ENCODE data around the gene HOXD12. TPM values are rescaled to one million over a fixed set of nuclear protein-coding genes. Genes with fewer than 3 reads are reported as not detected.
A peak's percentile ranks its signal among the peaks of the same experiment; 100 is the strongest.

Gene HOXD12
- total RNA-seq, 1 experiment from 2014 or later = 0.27 TPM

- no peaks in the 10 kb centered on the region for H3K27me3 ChIP-seq (ENCODE audit: insufficient read depth, low read length)
- no TSS peak for BruUV-seq (replicated peaks)
- CTCF ChIA-PET = interaction anchor here (0.6 to 2.2 kb wide), 7 partner anchors 9 to 542 kb away, joined by 3 to 11 read pairs (median 7); no protein-coding TSS in a partner anchor
Measured at GRCh38 chr2:176111846-176112374, 12.3 kb downstream of the HOXD12 start.

GRCh38 chr2:176112375-176113302, 13.0 kb downstream of the HOXD12 start:
- BruUV-seq (replicated peaks) = no TSS peak
- Histone ChIP-seq H3K4me3 (replicated peaks in 1 of 2; ENCODE audit: low read depth in 1 of 2, low read length in 2 of 2) (no peak overlapping the region), H3K4me2 (ENCODE audit: low read length) (no peak overlapping the region), H3K27ac (ENCODE audit: low read depth, low read length) (no peak overlapping the region), H3K36me3 (ENCODE audit: control insufficient read depth in 1 of 2, insufficient read depth in 2 of 2, low read length in 2 of 2) (no peaks in the 10 kb centered on the region), H4K20me1 (ENCODE audit: insufficient read depth) (no peaks in the 10 kb centered on the region), H3K27me3 (ENCODE audit: insufficient read depth, low read length) (no peaks in the 10 kb centered on the region), H2AFZ (ENCODE audit: low read depth, low read length, poor library complexity, severe bottlenecking) (no peak overlapping the region), H3K9ac (ENCODE audit: low read length) (no peak overlapping the region), H3K9me2 (ENCODE audit: insufficient read depth) (no peaks in the 10 kb centered on the region), H3K79me2 (ENCODE audit: insufficient read depth, low read length) (no peaks in the 10 kb centered on the region), H3K4me1 (ENCODE audit: control insufficient read depth in 1 of 2, insufficient read depth in 2 of 2, low read length in 2 of 2) (peaks cover 0 to 7% of the 10 kb centered on the region in 2 experiments; a peak in 1 of 4 replicates), H3K9me3 (ENCODE audit: control insufficient read depth in 1 of 2, insufficient read depth in 1 of 2, low read depth in 1 of 2, low read length in 2 of 2) (no peaks in the 10 kb centered on the region)
- intact Hi-C loops (cut with micrococcal nuclease) = no loop called here
- RAD21 ChIA-PET (ENCODE audit: low non-redundant PET in 1 of 2, low total read pairs in 2 of 2, uncharacterized antibody in 2 of 2, unreplicated experiment in 2 of 2) = no interaction called here
- CTCF ChIA-PET = no interaction called here
- DNase-seq (ENCODE audit: low read depth, low spot score) (no peak), ATAC-seq (no peak)
- POLR2A ChIA-PET = no interaction called here
- TF ChIP-seq YY1 (IDR thresholded peaks at IDR 0.05; ENCODE audit: extremely low read depth, insufficient replicate concordance, low read depth, low read length) (no peak), ZFX (IDR thresholded peaks at IDR 0.05) (no peak), POLR2A (IDR thresholded peaks at IDR 0.05; ENCODE audit: borderline replicate concordance, extremely low read depth, insufficient read depth, insufficient read length) (no peak), CBX3 (IDR thresholded peaks at IDR 0.05; ENCODE audit: low read depth) (no peak), EGR1 (IDR thresholded peaks at IDR 0.05; ENCODE audit: low read depth) (no peak), MAX (IDR thresholded peaks at IDR 0.05) (no peak), ATF3 (IDR thresholded peaks at IDR 0.05) (no peak), SRF (IDR thresholded peaks at IDR 0.05; ENCODE audit: low read depth) (no peak), TCF7L2 (IDR thresholded peaks at IDR 0.05; ENCODE audit: borderline replicate concordance, extremely low read depth, insufficient read depth, insufficient read length) (no peak), JUND (IDR thresholded peaks at IDR 0.05) (no peak), ZBTB33 (IDR thresholded peaks at IDR 0.05; ENCODE audit: extremely low read depth, insufficient replicate concordance, low read length) (no peak), SIN3A (IDR thresholded peaks at IDR 0.05; ENCODE audit: low read depth) (no peak), EZH2phosphoT487 (IDR thresholded peaks at IDR 0.05; ENCODE audit: borderline replicate concordance) (no peak), ZNF274 (IDR thresholded peaks at IDR 0.05; ENCODE audit: low read depth, low read length) (no peak), CEBPB (IDR thresholded peaks at IDR 0.05; ENCODE audit: low read depth) (no peak), ELF1 (IDR thresholded peaks at IDR 0.05; ENCODE audit: borderline replicate concordance, low read depth) (no peak), RAD21 (IDR thresholded peaks at IDR 0.05; ENCODE audit: low read depth) (no peak)

More at GRCh38 chr2:176111846-176112374, 12.3 kb downstream of the HOXD12 start:
- DNase-seq (ENCODE audit: low read depth, low spot score) (no peak), ATAC-seq (no peak)
- Histone ChIP-seq H3K4me1 (ENCODE audit: control insufficient read depth in 1 of 2, insufficient read depth in 2 of 2, low read length in 2 of 2) (peaks cover 0 to 11% of the 10 kb centered on the region in 2 experiments; a peak in 1 of 4 replicates), H3K36me3 (ENCODE audit: control insufficient read depth in 1 of 2, insufficient read depth in 2 of 2, low read length in 2 of 2) (no peaks in the 10 kb centered on the region), H3K4me2 (ENCODE audit: low read length) (no peak overlapping the region), H3K9me2 (ENCODE audit: insufficient read depth) (no peaks in the 10 kb centered on the region), H3K79me2 (ENCODE audit: insufficient read depth, low read length) (no peaks in the 10 kb centered on the region), H3K27ac (ENCODE audit: low read depth, low read length) (no peak overlapping the region), H4K20me1 (ENCODE audit: insufficient read depth) (no peaks in the 10 kb centered on the region), H3K9me3 (ENCODE audit: control insufficient read depth in 1 of 2, insufficient read depth in 1 of 2, low read depth in 1 of 2, low read length in 2 of 2) (no peaks in the 10 kb centered on the region), H3K9ac (ENCODE audit: low read length) (no peak overlapping the region), H3K4me3 (replicated peaks in 1 of 2; ENCODE audit: low read depth in 1 of 2, low read length in 2 of 2) (no peak overlapping the region), H2AFZ (ENCODE audit: low read depth, low read length, poor library complexity, severe bottlenecking) (peak overlapping the region; percentile 88)
- POLR2A ChIA-PET = no interaction called here
- TF ChIP-seq SRF (IDR thresholded peaks at IDR 0.05; ENCODE audit: low read depth) = no peak
- RAD21 ChIA-PET (ENCODE audit: low non-redundant PET in 1 of 2, low total read pairs in 2 of 2, uncharacterized antibody in 2 of 2, unreplicated experiment in 2 of 2) = no interaction called here
- intact Hi-C loops (cut with micrococcal nuclease) = no loop called here

Data from HCT116 (cell line).